ENCODE data around the gene EIF2D. TPM values are rescaled to one million over a fixed set of nuclear protein-coding genes. Genes with fewer than 3 reads are reported as not detected.

Gene EIF2D
- total and polyA plus RNA-seq, 9 of the 15 experiments (the other 6 are each of a cell fraction or from before 2014, with no cell fraction given) = 81.1 to 138 (median 93.9) TPM

DNA sequence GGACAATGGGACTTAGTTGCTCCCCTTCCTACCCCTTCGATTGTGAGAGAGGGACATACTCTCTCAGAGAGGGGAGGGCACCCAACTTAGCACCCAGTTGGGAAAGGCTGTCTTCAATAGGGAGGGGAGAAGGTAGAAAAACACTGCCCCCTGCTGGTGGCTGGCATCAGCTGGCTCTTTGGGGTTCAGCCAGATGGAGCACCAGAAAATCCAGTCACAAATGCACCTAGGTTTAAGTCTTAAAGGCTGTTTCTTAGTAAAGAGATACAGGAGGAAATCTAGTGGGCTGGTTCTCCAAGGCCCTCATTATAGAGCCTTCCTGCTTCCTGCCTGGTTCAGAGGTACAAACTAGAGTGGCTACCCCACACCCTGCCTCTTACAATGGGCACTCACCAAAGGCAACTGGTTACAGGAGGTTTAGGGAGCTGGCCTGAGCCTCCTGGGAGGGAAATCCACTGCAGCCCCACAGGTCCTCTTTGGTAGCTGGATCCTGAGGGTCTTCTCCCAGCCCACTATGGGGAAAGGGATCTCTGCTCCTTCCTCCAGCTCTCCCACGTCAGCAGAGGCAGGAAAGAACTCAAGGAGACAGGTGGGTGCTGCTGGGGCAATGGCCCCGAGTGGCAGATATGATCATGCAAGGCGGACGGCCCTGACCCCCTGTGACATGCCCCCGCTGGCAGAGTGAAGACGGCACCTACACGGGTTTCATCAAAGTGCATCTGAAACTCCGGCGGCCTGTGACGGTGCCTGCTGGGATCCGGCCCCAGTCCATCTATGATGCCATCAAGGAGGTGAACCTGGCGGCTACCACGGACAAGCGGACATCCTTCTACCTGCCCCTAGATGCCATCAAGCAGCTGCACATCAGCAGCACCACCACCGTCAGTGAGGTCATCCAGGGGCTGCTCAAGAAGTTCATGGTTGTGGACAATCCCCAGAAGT lies 28.3 kb downstream of the EIF2D start (continued):
- TF ChIP-seq, protein P1, sequence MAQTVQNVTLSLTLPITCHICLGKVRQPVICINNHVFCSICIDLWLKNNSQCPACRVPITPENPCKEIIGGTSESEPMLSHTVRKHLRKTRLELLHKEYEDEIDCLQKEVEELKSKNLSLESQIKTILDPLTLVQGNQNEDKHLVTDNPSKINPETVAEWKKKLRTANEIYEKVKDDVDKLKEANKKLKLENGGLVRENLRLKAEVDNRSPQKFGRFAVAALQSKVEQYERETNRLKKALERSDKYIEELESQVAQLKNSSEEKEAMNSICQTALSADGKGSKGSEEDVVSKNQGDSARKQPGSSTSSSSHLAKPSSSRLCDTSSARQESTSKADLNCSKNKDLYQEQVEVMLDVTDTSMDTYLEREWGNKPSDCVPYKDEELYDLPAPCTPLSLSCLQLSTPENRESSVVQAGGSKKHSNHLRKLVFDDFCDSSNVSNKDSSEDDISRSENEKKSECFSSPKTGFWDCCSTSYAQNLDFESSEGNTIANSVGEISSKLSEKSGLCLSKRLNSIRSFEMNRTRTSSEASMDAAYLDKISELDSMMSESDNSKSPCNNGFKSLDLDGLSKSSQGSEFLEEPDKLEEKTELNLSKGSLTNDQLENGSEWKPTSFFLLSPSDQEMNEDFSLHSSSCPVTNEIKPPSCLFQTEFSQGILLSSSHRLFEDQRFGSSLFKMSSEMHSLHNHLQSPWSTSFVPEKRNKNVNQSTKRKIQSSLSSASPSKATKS (CRISPR knock-in tag; IDR thresholded peaks at IDR 0.05) = no peak
- TF ChIP-seq TGIF2 (CRISPR knock-in tag; IDR thresholded peaks at IDR 0.05) (no peak), ZKSCAN1 (IDR thresholded peaks at IDR 0.05; ENCODE audit: low read depth, low read length) (0 out of 2 replicates have a peak, but pooled peaks have one; percentile 38), MAFK (IDR thresholded peaks at IDR 0.05; ENCODE audit: low read length) (no peak), ZNF778 (CRISPR knock-in tag; IDR thresholded peaks at IDR 0.05) (no peak), PCBP1 (IDR thresholded peaks at IDR 0.05; ENCODE audit: low read depth, low read length, poor library complexity, severe bottlenecking) (no peak), ZNF75A (CRISPR knock-in tag; IDR thresholded peaks at IDR 0.05) (no peak), FOXK1 (CRISPR knock-in tag; IDR thresholded peaks at IDR 0.05; ENCODE audit: borderline replicate concordance) (no peak), DACH1 (IDR thresholded peaks at IDR 0.05; ENCODE audit: partially characterized antibody) (peak; percentile 52), KLF10 (CRISPR knock-in tag; IDR thresholded peaks at IDR 0.05) (no peak), CHD1 (IDR thresholded peaks at IDR 0.05; ENCODE audit: low read length) (no peak), MCM2 (IDR thresholded peaks at IDR 0.05; ENCODE audit: low read depth) (no peak), TSC22D4 (tag; IDR thresholded peaks at IDR 0.05) (no peak), PHB2 (IDR thresholded peaks at IDR 0.05; ENCODE audit: low read depth) (no peak), PHF20 (IDR thresholded peaks at IDR 0.05; ENCODE audit: partially characterized antibody) (no peak), MIER1 (IDR thresholded peaks at IDR 0.05; ENCODE audit: low read depth) (no peak), KAT2B (IDR thresholded peaks at IDR 0.05; ENCODE audit: low read depth, low read length) (no peak), EGR1 (conservative IDR thresholded peaks at IDR 0.05) (no peak), CXXC5 (CRISPR knock-in tag; IDR thresholded peaks at IDR 0.05) (no peak)
- TF ChIP-seq, protein P2, sequence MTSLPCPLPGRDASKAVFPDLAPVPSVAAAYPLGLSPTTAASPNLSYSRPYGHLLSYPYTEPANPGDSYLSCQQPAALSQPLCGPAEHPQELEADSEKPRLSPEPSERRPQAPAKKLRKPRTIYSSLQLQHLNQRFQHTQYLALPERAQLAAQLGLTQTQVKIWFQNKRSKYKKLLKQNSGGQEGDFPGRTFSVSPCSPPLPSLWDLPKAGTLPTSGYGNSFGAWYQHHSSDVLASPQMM (CRISPR knock-in tag; IDR thresholded peaks at IDR 0.05) = no peak
- TF ChIP-seq, protein P3, sequence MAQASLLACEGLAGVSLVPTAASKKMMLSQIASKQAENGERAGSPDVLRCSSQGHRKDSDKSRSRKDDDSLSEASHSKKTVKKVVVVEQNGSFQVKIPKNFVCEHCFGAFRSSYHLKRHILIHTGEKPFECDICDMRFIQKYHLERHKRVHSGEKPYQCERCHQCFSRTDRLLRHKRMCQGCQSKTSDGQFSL (CRISPR knock-in tag; IDR thresholded peaks at IDR 0.05) = no peak
- TF ChIP-seq, protein P3 (tag; IDR thresholded peaks at IDR 0.05) = no peak
- TF ChIP-seq, protein P4, sequence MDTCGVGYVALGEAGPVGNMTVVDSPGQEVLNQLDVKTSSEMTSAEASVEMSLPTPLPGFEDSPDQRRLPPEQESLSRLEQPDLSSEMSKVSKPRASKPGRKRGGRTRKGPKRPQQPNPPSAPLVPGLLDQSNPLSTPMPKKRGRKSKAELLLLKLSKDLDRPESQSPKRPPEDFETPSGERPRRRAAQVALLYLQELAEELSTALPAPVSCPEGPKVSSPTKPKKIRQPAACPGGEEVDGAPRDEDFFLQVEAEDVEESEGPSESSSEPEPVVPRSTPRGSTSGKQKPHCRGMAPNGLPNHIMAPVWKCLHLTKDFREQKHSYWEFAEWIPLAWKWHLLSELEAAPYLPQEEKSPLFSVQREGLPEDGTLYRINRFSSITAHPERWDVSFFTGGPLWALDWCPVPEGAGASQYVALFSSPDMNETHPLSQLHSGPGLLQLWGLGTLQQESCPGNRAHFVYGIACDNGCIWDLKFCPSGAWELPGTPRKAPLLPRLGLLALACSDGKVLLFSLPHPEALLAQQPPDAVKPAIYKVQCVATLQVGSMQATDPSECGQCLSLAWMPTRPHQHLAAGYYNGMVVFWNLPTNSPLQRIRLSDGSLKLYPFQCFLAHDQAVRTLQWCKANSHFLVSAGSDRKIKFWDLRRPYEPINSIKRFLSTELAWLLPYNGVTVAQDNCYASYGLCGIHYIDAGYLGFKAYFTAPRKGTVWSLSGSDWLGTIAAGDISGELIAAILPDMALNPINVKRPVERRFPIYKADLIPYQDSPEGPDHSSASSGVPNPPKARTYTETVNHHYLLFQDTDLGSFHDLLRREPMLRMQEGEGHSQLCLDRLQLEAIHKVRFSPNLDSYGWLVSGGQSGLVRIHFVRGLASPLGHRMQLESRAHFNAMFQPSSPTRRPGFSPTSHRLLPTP (IDR thresholded peaks at IDR 0.05; ENCODE audit: borderline replicate concordance, extremely low read depth, insufficient read length) = no peak
